Lung microvascular endothelial cell (primary cell): Measurements from ENCODE around the gene OR1E2. TPM values are rescaled to one million over a fixed set of nuclear protein-coding genes. Genes with fewer than 3 reads are reported as not detected.
A peak's percentile ranks its signal among the peaks of the same experiment; 100 is the strongest.
"Not testable (repeated sequence)": the region's sequence is repeated elsewhere in the genome, so short reads cannot be mapped to it uniquely, and the experiment has no call there.

Experiments used
- DNase-seq, 2 donors: peaks; one replicate each; pipeline versions ENCODE4 v3.0.0 to v3.0.0-alpha.2; 2010; ENCODE audit warnings: low read depth in 2 of 2
- total RNA-seq: library from RNA; depleted of rRNA; stranded (reverse); fragments of >200 nt; gene quantifications from 2 replicates; pipeline ENCODE4 v1.2.1, GENCODE V29; 2014

The OR1E2 gene
- total RNA-seq = not detected in 2 replicates

DNA sequence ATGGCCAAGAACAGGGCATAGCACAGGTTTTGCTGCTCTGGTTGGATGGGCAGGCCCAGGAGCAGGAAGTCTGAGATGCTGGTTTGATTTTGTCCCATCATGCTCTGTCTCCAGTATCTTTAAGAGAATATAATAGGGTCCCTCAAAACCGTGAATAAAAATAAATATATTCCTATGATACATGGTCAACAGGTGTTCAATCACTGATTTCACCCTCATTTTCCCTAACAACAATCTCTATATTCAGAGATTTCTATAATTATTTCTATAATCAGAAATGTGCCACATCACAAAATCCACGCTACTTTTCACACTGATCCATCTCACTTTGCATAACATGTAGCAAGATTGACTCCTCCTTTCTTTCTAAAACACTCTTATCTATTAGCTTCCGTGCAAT, at the start of gene OR1E2:
OR1E2 (minus strand) TSS at position 101 of the 400 bp plus-strand sequence; CDS start at position 101, 0 bp downstream.
- no peak for DNase-seq

- DNase-seq = no peak
These were observed 49.2 kb upstream of the OR1E2 start for GRCh38 chr17:3482852-3483251.

DNA sequence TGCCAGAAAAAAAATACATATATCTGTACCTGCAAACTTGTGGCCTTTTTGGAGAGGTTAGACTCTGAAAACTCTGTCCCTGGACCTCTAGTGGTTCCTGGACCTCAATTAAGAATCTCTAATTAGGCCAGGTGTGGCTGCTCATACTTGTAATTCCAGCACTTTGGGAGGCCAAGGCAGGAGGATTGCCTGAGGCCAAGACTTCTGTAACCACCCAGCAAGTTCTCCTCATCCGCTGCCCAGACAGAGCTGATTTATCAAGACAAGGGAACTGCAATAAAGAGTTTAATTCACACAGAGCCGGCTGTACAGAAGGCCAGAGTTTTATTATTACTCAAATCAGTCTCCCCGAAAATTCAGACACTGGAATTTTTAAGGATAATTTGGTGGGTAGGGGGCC, 46.3 kb upstream of the OR1E2 start:
- DNase-seq = no peak

GRCh38 chr17:3475812-3476610, 42.4 kb upstream of the OR1E2 start, which contains the start of gene ASPA:
TSS of gene ASPA (plus strand) at chr17:3475997. CDS start at chr17:3476160, 163 bp downstream.
- peak in 1 of 2 donors; percentile 0 for DNase-seq

- DNase-seq = no peak
These were observed 41.6 kb upstream of the OR1E2 start for GRCh38 chr17:3475251-3475685.

- peak in 1 of 2 donors; percentile 1 for DNase-seq
These were observed 40.6 kb upstream of the OR1E2 start for GRCh38 chr17:3474212-3474611.

DNA sequence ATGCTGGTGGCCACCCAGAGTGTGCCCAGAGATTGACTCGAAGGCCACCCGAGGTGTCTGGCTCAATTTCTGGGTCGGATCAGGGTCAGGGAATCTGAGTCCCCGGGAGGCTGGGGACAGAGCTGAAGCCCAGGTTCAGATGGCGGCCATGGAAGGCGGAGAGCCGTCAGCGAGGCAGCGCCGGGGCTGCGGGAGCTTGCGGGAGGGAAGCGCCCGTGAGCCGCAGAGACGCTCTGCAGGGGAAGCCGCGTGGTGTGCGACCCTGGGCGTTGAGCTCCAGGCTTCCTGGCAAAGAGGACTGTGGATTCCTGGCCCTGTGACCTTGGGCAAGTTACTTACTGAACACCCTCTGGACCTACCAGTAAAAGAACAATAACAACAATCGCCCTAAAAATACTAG, 38.5 kb upstream of the OR1E2 start:
- no peak for DNase-seq

GRCh38 chr17:3471599-3471998, 38.0 kb upstream of the OR1E2 start, which contains the start of gene SPATA22:
TSS of gene SPATA22 (minus strand) at chr17:3471819. CDS start at chr17:3469325, 2,494 bp downstream.
- no peak for DNase-seq

DNA sequence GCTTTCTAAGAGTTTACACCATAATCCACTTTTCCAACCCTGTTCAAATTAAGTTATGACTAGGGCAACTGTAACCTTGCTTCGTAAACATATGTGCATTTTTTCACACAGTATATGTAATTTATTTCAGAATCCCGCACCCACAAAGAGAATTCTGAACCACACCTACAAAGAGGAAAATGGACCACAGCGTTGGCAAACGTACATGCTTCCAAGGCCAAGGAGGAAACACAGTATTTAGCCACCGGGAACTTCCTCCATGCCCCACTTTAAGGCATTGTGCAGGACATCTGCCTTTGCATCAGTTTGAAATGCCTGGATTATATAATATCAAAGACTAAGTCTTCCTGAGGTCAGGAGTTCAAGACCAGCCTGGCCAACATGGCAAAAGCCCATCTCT, 35.9 kb upstream of the OR1E2 start:
- no peak for DNase-seq

GRCh38 chr17:3466355-3466754, 32.7 kb upstream of the OR1E2 start:
- not testable (repeated sequence) for DNase-seq

DNA sequence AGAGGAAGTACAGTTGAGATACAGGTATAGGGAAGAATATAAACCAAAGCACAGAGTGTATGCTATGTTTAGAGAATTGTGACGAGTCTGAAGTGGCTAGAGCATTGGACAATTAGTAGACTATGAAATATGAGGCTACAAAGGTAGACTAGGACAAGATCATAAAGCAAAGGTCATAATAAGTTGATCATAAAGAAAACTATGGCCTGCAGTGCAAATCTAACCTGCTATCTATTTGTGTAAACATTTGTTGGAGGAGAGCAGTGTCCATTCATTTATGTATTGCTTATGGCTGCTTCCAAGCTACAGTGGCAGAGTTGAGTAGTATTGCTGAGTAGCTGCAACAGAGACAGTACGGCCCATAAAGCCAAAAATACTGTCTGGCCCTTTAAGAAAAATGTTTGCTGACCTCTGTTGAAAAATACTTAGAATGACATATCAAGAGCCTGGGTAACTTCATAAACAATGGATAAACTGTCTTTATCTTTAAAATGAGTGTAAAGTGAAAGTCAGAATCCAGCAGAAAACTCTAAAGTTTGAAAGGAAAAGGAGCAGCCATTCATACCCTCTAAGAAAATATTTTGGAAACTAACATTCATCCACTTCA, 14.5 kb upstream of the OR1E2 start:
- DNase-seq = no peak

DNA sequence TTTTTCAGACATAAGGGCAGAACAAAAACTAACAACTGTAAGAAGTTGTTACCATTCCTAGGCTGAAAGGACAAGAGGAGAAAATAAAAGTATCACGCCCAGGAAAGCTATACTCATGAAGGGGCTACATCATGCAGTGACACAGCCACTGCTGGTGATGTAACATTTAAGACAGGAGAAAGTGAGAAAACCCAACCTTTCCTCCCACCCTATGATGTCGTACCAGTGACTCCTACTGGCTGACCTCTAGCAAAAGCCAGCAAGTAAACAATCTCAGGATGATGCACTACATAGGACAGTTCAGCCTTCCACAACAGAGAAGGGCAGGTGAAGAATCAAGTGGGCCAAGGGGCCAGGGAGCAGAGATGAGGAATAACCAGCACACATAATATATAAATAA, 14.0 kb upstream of the OR1E2 start:
- DNase-seq = peak in 1 of 2 donors; percentile 0

DNA sequence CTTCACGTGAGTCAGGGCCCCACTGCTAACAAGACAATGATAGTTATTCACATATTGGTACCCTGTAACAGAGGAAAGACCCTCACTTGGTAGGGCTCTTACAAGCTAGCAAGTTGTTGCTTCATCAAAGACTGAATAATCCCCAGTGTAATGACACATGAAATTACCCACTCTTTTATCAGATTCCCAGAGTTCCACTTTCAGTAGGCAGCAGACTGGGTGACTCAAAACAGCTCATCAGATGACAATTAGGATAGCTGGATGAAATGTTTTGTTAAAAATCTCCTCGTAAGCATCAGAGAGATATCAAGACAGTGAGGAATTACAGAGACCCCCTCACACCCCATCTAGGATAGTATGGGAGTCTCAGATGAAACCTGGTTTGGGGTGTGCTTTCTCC, 6.8 kb upstream of the OR1E2 start:
- DNase-seq = no peak

DNA sequence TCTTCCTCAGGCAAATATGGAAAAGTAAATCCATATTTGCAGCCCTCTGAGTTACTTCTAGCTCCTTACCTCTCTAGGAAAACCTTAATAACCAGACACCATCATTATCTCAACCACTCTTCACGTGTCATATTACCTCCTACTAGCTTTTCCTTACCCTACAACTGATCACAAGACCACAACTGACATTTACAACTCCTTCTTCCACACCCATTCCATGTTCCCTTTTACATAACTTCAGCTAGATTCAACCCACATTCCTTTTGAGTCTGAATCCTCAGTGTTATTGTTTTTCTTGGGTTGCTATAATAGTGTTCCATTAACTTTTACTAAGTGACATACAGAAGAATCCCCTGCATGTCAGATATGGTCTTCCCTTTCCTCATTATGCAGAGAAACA, 4.7 kb upstream of the OR1E2 start:
- DNase-seq = no peak

- peak in 1 of 2 donors; percentile 4 for DNase-seq
These were observed 426 bp downstream of the OR1E2 start for GRCh38 chr17:3433215-3433614.

- DNase-seq = no peak
These were observed 15.4 kb downstream of the OR1E2 start for GRCh38 chr17:3418222-3418621.

GRCh38 chr17:3415610-3416009, 18.0 kb downstream of the OR1E2 start:
- DNase-seq = no peak

DNA sequence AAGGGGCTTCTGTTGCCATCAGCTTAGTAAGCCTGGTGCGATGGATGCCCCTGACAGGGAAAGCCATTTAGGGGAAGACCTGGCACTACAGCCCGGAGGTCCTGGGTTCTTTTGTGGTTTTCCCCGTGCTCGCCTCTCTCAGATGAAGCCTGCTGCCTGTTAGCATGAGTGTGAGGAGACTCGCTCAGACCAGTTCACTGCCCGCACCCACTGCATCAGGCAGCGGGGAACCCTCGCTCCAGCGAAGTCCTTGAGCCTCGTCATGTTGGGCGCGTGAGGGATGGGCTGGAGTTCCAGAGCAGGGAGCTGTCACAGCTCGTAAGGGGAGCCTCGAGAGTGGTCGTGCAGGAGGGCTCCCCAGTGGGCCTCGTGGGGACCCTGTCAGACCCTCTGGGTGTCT, 21.4 kb downstream of the OR1E2 start:
- not testable (repeated sequence) for DNase-seq

GRCh38 chr17:3411070-3411469, 22.6 kb downstream of the OR1E2 start, which contains the start of gene OR3A3:
TSS of gene OR3A3 (plus strand) at chr17:3411370.
- no peak for DNase-seq

GRCh38 chr17:3403856-3404255, 29.8 kb downstream of the OR1E2 start:
- DNase-seq = not testable (repeated sequence)

- DNase-seq = no peak
These were observed 31.9 kb downstream of the OR1E2 start for GRCh38 chr17:3401786-3402185.

DNA sequence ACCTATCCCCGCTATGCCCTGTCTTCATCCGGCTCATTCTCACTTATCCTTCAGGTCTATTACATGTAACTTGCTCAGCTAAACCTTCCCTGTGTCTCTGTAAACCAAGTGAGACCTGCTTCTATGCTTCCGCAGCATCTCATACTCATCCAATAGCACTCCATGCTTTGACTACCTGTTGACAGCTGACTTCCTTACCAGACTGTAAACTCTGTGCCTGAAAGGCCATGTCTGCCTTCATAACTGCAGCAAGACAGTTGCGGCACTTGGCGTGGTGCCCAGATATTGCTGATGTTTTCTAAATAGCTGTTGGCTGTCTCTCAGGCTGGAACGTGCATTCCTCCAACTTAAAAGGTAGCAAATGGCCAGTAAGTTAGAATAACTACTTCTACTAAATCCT, 33.6 kb downstream of the OR1E2 start:
- DNase-seq = no peak

DNA sequence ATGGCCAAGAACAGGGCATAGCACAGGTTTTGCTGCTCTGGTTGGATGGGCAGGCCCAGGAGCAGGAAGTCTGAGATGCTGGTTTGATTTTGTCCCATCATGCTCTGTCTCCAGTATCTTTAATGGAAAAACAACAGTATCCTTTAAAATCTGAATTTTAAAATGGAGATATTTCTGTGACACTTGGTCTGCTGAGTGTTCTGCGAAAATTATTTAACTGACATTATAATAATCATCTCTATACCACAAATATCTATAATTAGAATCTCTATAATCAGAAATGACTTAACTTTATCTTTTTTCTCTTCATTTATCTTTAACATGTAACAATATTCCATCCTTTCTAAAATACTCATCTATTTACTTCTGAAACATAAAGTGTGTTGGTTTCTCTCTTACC, 35.3 kb downstream of the OR1E2 start, which contains the start of gene OR1E1:
OR1E1 (minus strand) TSS at position 101 of the 400 bp plus-strand sequence; CDS start at position 101, 0 bp downstream.
- no peak for DNase-seq
